GM06990 (cell line): ENCODE measurements around the gene FBXL5.

Experiments
- DNase-seq: peaks from one replicate; pipeline ENCODE4 v3.0.0-alpha.2; 2011; ENCODE audit not compliant: insufficient read length; ENCODE audit errors: extremely low read depth
- H3K27me3 ChIP-seq: replicated peaks from 2 replicates; pipeline ENCODE4 v1.6.0; 2011; ENCODE audit warnings: low read length; ENCODE audit not compliant: control insufficient read depth, insufficient read depth
- H3K36me3 ChIP-seq: 2 replicates; pipeline ENCODE4 v1.5.1; 2011; ENCODE audit warnings: low read length; ENCODE audit not compliant: control insufficient read depth, insufficient read depth
- H3K4me3 ChIP-seq: replicated peaks from 2 replicates; pipeline ENCODE4 v1.5.1; 2011; ENCODE audit warnings: low read depth, mild to moderate bottlenecking, control low read depth, low read length
- TF ChIP-seq, protein P1 (sequence below): IDR thresholded peaks from 2 replicates; pipeline ENCODE4 v1.5.1; 2011; ENCODE audit warnings: low read length, control low read depth, mild to moderate bottlenecking, inconsistent platforms; ENCODE audit not compliant: insufficient read depth, poor library complexity, severe bottlenecking

FBXL5 gene

DNA sequence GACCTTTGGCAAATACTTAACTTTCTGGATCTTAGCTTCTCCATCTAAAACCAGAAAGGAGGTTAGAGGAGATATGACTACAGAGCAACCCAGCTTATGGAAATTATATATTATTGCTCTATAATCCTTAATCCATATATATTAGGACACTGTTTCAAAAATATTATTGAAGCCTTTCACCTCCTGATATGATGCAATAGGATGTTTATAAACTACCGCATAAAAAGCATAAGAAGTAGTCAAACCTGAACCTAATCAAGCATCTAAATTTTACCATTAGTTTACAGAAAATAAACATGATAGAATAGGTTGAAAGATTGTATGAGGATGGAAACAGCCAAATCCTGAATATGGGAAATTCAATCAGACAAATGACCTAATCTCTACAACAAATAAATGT lies 20.9 kb upstream of the FBXL5 start:
- H3K4me3 ChIP-seq: no peak overlapping the region
- TF ChIP-seq, protein P1, sequence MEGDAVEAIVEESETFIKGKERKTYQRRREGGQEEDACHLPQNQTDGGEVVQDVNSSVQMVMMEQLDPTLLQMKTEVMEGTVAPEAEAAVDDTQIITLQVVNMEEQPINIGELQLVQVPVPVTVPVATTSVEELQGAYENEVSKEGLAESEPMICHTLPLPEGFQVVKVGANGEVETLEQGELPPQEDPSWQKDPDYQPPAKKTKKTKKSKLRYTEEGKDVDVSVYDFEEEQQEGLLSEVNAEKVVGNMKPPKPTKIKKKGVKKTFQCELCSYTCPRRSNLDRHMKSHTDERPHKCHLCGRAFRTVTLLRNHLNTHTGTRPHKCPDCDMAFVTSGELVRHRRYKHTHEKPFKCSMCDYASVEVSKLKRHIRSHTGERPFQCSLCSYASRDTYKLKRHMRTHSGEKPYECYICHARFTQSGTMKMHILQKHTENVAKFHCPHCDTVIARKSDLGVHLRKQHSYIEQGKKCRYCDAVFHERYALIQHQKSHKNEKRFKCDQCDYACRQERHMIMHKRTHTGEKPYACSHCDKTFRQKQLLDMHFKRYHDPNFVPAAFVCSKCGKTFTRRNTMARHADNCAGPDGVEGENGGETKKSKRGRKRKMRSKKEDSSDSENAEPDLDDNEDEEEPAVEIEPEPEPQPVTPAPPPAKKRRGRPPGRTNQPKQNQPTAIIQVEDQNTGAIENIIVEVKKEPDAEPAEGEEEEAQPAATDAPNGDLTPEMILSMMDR: no peak
- no peaks in the 10 kb centered on the region for H3K36me3 ChIP-seq
- no peaks in the 10 kb centered on the region for H3K27me3 ChIP-seq
- DNase-seq: no peak

DNA sequence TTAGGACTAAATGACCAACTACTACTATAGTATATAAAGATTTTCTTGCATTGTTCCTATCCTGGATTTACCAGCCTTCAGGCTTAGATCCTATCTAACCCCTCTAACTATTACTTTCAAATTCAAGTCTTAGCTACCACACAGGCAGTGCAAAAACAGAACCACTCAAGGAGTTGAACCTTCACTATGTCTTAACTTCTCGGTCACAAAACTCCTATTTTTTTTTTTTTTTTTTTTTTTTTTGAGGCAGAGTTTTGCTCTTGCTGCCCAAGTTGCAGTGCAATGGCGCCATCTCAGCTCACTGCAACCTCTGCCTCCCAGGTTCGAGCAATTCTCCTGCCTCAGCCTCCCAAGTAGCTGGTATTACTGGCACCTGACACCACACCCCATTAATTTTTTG lies 20.2 kb upstream of the FBXL5 start:
- no peak for DNase-seq
- H3K27me3 ChIP-seq: no peaks in the 10 kb centered on the region
- H3K36me3 ChIP-seq: no peaks in the 10 kb centered on the region
- no peak overlapping the region for H3K4me3 ChIP-seq
- TF ChIP-seq, protein P1: no peak

DNA sequence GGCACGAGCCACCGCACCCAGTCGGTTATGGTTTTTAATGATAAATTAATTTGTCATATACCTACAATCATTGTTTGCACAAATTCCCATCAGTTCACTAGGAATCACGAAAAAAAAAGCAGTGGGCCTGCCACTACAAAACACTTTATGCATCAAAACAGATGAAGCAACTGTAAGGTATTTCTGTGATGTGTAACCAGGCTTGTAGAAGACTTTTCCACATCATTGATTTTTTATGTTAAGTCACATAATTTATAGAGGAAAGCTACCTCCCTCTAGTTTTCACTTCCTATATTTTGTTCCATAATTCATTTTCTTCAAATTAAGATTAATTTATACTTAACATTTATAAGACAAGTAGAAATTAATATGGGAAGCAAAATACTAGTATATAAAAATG lies 19.8 kb upstream of the FBXL5 start:
- no peak overlapping the region for H3K4me3 ChIP-seq
- H3K27me3 ChIP-seq: no peaks in the 10 kb centered on the region
- no peak for DNase-seq
- TF ChIP-seq, protein P1: no peak
- H3K36me3 ChIP-seq: no peaks in the 10 kb centered on the region

DNA sequence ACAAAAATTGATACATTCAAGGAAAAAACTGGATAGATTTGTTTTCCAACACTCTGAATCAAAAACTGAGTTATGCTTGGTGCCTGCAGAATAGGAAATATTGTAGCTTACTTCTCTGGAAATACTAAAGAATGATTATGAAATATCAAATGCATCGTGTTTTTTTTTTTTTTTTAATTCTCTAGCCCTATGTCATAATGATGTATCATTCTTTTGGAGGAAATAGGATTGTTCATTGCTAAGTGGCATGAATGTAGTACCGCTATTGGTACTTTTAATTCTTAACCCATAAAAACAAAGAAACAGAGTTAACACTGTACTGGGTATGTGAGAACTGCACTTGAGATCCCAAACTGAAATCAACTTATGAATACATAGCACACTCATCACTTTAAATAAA lies 18.9 kb upstream of the FBXL5 start:
- no peaks in the 10 kb centered on the region for H3K27me3 ChIP-seq
- no peak for DNase-seq
- H3K4me3 ChIP-seq: no peak overlapping the region
- no peaks in the 10 kb centered on the region for H3K36me3 ChIP-seq
- TF ChIP-seq, protein P1: no peak

DNA sequence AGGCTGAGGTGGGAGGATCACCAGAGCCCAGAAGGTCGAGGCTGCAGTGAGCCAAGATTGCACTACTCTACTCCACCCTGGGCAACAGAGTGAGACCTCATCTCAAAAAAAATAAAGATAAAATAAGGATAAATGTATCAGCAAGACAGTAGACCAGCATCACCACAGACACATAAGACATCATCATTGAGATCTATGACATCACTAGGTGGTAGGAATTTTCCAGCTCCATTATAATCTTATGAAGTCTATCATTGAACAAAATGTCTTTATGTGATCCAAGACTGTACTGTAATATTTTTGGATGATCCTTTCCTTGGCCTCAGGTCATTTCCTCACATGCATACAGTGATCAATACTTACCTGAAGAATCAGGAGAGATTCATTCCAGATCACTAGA lies 18.2 kb upstream of the FBXL5 start:
- Histone ChIP-seq H3K27me3 (no peaks in the 10 kb centered on the region), H3K4me3 (no peak overlapping the region), H3K36me3 (no peaks in the 10 kb centered on the region)
- DNase-seq: no peak
- TF ChIP-seq, protein P1: no peak

DNA sequence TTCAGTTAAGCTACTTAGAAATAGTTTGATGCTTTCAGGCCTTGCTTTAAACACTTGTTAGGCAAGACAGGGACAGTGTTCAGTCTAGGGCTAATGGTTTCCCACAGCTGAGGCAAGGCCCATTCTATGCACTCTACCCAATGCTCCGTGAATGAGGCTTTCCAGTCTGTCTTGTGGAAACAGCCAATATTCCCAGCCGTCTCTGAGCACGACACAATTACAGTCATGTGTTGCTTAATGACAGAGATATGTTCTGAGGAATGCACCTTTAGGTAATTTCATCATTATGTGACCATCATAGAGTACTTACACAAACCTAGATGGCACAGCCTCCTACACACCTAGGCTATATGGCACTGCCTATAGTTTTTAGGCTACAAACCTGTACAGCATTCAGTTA lies 16.9 kb upstream of the FBXL5 start:
- Histone ChIP-seq H3K4me3 (no peak overlapping the region), H3K36me3 (no peaks in the 10 kb centered on the region), H3K27me3 (no peaks in the 10 kb centered on the region)
- TF ChIP-seq, protein P1: no peak
- DNase-seq: no peak
